NAMALWA (cell line): ENCODE data around the gene LAMA2.

Experiments
- DNase-seq: peaks from one replicate; pipeline ENCODE4 v3.0.0-alpha.2; 2015; ENCODE audit warnings: low spot score

The LAMA2 gene

DNA sequence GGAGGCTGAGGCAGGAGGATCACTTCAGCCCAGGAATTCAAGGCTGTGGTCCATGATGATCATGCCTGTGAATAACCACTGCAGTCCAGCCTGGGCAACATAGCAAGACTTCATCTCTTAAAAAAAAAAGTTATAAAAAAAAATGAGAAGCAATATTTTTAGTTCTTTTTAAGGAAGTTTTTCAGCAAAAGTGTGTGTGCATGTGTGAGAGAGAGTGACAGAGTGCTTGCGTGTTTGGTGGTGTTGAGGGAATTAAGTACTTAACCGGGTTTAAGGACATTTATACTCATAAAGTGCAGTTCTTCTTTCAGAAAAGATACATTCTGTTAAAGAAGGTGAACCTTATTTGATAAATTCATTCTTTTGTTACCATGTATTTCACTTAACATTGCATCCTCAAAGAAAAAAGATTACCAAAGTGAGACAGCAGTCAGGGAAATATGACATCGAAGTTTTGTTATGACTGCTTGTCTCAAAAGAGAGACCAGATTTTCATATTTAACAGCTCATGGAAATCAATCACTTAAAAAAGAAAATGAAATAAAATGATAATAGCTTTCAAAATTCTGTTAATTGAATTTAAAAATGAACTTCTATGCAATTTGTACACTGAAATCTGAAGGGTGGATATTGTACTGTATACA is 572.3 kb downstream of the LAMA2 start:
- DNase-seq: no peak

GRCh38 chr6:129460221-129460620 is 577.3 kb downstream of the LAMA2 start:
- DNase-seq: no peak

DNA sequence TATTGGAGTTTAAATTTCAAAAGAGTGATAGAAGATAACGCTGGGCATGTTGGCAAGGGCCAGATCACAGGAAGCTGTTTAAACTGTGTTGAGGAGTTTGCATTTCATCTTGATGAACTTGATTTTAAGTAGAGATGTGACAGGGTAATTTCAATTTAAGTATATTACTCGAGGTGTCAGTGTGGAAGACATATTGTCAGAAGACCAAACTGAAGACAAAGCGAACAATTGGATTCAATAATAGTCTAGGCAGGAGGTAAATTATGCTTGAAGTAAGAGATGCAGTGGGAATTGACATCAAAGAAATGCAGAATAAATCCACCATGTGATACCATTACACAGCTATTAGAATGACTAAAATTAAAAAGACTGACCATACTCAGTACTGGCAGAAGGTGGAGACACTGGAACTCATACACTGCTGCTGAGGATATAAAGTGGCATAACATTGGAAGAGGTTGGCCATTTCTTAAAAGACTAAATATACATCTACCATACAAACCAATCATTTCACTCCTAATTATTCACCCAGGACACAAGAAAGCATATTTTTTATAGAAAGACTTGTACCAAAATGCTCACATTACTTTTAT is 586.2 kb downstream of the LAMA2 start:
- no peak for DNase-seq

DNA sequence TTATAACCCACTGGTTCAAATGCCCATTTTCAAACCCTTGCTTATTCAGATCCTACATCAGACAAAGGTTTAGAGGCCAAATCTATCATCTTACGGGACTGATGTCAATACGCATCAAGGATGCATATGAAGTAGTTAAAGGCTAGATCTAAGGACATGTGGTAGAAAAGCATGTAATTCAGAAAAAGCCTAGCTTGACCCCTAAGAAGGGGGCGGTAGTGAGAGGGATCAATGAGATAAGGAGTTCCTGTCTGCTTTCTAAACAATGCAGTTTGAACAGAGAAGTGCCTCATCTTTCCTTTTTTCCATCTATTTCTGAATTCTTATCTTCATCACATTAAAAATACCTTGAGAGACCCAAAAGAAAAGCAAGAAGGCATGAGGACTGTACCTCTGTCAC is 589.3 kb downstream of the LAMA2 start:
- no peak for DNase-seq

GRCh38 chr6:129473546-129473945 is 590.6 kb downstream of the LAMA2 start:
- no peak for DNase-seq

GRCh38 chr6:129475477-129476247 is 592.7 kb downstream of the LAMA2 start:
- DNase-seq: no peak

- no peak for DNase-seq
Measured at GRCh38 chr6:129476248-129476564, 593.3 kb downstream of the LAMA2 start.

GRCh38 chr6:129476810-129477209 is 593.9 kb downstream of the LAMA2 start:
- no peak for DNase-seq

DNA sequence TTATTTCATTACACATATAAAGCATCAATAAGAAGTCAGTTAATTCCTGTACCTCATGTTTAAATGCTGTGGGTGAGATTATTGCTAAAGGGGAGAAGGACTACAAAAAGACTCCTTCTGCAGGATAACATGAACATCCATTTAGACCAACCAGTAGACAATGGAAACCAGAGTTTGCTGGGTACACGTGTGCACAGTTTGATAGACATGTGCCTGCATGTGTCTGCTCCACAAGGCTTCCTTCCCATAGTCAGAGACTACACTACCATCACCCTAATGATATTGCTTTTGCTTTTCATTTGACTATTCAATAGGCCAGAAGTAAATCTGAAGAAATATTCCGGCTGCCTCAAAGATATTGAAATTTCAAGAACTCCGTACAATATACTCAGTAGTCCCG is 595.4 kb downstream of the LAMA2 start:
- no peak for DNase-seq

DNA sequence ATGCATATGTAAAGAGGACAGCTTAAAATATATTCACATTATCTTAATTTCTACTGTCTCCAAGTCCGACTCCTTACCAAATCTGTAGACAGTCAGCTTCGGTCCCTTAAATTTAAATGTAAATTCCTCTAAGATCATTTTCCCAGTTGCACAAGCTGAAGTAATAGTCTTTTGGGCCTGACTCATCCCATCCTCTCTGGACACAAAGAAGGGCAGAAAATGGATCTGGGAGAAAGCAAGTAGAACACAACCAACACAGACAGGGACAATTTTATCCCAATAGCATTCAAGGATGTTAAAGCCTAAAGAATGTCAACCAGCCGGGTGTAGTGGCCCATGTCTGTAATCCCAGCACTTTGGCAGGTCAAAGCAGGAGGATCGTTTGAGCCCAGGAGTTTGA is 598.8 kb downstream of the LAMA2 start:
- no peak for DNase-seq

GRCh38 chr6:129485746-129486145 is 602.8 kb downstream of the LAMA2 start:
- DNase-seq: no peak

GRCh38 chr6:129486327-129486726 is 603.4 kb downstream of the LAMA2 start:
- no peak for DNase-seq

DNA sequence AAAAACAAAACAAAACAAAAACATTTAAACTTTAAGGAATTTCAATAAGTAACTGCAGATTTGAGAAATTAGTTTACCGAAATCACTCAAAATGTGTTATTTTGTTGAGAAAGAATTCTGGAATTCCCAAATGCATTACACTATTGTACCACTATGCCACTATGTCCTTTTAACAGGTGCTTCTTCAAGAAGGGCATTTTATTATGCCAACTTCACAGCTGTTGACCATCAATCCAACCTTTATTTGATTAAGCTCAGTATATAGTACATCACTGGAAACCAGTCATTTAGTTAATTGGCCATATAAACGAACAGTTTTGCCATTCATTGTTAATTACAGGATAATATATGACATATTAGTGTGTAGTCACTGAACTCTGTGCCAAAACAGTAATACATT is 605.4 kb downstream of the LAMA2 start:
- DNase-seq: no peak

DNA sequence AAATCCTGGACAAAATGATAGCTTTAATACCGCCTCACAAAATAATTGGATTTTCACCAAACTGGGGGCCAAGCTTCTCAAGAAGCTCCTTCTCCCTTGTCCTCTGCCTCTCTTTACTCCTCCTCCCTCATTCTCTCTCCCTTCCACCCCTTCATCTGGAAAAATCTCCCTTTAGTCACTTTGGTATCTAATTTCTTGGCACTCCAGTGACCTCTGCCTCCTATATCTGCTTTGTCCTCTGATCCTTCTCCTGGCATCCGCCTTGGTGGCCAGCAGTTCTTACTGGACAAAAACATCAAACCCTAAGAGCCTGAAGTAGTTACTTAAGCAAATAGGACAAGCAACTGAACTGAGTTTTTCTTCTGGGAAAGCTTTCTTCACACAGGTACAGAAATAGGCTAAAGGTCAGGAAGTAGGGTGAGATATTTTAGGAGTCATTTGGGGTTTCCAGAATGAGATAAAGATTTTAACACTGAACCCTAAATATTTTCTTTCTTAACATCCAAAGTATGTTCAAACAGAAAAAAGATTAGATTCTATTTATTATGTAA is 606.4 kb downstream of the LAMA2 start:
- no peak for DNase-seq

DNA sequence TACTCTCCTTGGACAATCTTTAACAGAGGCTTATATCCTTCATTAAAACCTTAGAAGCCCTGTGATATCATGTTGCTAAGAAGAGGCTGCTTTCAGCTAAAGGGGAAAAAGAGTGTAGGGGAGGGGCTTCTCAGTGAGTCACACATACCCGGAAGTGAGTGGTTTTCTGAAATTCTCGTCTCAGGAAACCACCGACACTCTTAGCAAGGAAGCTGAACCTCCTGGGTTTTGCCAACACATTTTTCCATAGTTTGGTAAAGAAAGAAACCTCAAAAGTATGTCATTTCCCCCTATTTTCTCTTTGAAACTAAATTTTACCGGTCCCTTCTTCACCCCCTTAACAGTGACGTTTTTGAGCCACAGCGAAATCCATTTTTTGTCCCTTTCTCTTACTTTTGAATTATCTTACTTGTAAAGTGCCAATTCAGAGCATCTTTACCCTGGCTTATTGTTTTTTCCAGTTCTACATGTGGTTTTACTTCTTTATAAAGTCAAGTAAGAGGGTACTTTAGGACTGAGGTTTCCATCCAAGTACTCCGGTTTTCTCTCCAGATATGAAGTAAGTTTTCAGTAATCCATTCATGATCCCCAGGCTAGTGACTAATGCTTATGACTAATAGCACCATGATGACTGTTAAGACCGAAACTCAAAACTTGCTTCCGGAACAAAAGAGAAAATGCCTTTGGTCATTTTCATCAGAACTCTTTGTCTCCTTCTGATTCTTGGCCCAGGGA is 607.8 kb downstream of the LAMA2 start:
- peak; percentile 69 for DNase-seq

DNA sequence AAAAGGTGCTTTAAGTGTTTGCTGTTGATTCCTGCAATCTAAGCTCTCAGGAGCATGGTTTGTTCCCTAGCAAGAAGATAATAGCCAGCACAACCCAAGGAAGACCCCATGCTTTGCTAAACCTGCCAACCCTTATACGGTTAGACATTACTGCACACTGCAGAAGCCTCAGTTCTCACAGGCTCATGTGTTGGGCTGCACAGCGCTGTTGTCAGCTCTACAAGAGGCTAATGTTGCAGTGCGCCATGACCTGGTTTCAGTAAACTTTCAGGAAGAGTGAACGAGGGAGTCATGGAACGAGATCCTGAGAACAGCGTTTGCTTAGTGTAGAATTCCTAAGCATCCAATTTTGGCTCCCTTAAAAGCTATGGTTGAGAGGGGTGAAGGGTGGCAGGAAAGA is 608.5 kb downstream of the LAMA2 start:
- no peak for DNase-seq

DNA sequence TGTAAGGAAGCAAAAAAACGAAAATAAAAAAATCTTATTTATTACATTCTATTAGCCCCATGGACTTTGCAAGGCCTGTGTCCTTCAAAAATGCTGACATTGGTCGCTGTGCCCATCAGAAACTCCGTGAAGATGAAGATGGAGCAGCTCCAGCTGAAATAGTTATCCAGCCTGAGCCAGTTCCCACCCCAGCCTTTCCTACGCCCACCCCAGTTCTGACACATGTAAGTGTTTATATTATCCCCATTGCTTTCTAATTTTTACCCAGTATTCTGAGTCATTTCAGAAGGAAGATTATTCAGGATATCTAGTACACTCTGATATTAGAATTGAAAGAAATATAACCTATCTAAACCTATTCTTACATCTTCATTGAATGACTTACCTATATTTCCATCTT is 609.3 kb downstream of the LAMA2 start:
- no peak for DNase-seq

DNA sequence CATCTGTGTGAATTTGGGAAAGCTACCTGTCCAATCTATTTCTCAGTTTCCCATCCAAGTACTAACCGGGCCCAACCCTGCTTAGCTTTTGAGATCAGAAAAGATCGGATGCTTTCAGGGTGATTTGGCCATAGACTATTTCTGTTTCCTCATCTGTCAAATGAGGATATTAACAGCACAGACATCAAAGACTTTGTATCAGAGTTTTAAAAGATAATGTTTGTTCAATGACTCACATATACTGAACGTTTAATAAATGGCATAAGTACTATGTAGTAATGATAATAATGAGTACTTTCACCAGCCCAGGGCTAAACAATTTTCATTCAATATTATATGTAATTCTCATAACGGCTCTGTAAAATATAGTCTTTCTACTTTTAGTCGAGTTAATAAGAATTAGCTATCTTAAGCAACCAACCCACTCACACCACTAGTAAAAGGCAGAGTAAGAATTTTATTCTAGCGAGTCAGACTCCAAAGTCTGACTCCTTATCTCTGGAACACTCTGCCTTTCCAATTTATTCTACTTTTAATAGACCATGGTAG is 610.5 kb downstream of the LAMA2 start:
- no peak for DNase-seq

DNA sequence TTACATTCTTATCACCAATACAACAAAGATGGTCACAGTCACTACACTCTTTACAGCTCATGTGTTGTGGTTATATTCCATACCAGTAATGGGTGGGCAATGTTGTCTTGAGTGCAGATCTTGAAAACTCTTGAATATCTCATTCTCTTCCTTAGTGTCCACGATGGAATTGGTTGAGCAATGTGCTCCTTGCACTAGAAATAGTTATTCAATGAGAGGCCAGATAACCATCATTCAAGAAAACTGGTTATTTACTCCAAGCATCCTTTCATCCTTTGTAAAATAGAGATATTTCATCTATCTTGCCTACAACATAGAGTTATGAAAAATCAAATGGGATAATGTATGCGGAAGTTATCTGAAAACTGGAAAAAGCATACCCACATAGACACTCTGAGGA is 611.2 kb downstream of the LAMA2 start:
- no peak for DNase-seq

GRCh38 chr6:129494586-129494985 is 611.6 kb downstream of the LAMA2 start:
- no peak for DNase-seq

DNA sequence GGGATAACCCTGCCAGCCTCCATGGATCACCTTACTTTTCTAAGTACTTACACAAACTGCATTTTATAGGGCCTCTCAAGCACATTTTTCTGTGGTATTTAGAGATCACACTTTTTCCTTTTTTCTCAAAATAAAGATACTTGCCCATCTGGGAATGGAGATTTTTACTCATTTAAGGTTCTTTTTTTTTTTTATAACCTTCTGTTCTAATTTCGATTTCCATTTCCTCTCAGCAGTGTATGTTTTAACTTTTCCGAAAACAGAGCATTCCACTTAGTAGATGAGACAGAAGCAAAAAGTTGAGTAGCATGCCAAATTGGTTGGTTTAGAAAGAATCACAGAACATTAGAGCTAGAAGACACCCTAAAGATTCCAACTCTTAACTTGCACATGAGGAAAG is 612.7 kb downstream of the LAMA2 start:
- DNase-seq: no peak
